Measurements from ENCODE around the gene UBE2G1.

Gene UBE2G1

GRCh38 chr17:4333041-4333440 is 33.4 kb downstream of the UBE2G1 start:
- TF ChIP-seq, protein P1, sequence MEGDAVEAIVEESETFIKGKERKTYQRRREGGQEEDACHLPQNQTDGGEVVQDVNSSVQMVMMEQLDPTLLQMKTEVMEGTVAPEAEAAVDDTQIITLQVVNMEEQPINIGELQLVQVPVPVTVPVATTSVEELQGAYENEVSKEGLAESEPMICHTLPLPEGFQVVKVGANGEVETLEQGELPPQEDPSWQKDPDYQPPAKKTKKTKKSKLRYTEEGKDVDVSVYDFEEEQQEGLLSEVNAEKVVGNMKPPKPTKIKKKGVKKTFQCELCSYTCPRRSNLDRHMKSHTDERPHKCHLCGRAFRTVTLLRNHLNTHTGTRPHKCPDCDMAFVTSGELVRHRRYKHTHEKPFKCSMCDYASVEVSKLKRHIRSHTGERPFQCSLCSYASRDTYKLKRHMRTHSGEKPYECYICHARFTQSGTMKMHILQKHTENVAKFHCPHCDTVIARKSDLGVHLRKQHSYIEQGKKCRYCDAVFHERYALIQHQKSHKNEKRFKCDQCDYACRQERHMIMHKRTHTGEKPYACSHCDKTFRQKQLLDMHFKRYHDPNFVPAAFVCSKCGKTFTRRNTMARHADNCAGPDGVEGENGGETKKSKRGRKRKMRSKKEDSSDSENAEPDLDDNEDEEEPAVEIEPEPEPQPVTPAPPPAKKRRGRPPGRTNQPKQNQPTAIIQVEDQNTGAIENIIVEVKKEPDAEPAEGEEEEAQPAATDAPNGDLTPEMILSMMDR (IDR thresholded peaks at IDR 0.05), result no peak
- Histone ChIP-seq H3K27ac (no peak overlapping the region), H3K36me3 (no peaks in the 10 kb centered on the region), H3K9me3 (no peaks in the 10 kb centered on the region), H3K27me3 (no peaks in the 10 kb centered on the region), H3K4me3 (ENCODE audit: low read depth in 1 of 2, low read length in 1 of 2) (no peak overlapping the region), H3K4me1 (ENCODE audit: control insufficient read depth in 1 of 2, insufficient read depth in 1 of 2, low read depth in 1 of 2, low read length in 1 of 2) (no peaks in the 10 kb centered on the region)

DNA sequence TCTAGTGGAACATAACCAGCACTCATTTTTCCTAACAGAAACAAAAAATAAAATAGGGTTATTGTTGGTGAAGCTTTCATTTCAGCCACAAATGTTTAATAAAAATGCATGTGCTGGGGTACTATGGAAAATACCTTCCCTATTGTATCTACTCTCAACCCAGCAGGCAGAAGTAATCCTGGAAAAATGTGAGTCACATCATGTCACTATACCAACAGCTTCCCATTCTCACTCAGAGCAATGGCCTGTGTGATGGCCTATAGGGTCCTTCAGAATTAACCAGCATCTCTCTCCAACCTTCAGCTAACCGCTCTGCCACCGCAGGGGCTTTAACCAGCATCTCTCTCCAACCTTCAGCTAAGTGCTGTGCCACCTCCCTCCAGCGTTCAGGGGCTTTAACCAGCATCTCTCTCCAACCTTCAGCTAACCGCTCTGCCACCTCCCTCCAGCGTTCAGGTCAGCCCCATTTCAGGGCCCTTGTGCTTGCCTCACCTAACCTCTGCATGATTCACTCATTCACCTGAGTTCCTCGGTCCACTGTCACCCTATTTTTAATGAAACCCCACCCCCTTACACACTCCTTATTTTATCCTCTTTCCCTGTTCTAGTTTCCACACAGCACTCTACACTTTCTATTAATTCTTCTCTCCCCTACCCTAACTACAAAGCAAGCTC is 34.0 kb downstream of the UBE2G1 start:
- no peaks in the 10 kb centered on the region for H3K36me3 ChIP-seq
- no peaks in the 10 kb centered on the region for H3K4me1 ChIP-seq (ENCODE audit: control insufficient read depth in 1 of 2, insufficient read depth in 1 of 2, low read depth in 1 of 2, low read length in 1 of 2)
- no peaks in the 10 kb centered on the region for H3K27me3 ChIP-seq
- no peak overlapping the region for H3K4me3 ChIP-seq (ENCODE audit: low read depth in 1 of 2, low read length in 1 of 2)
- H3K27ac ChIP-seq, result no peak overlapping the region
- TF ChIP-seq, protein P1 (IDR thresholded peaks at IDR 0.05), result no peak
- no peaks in the 10 kb centered on the region for H3K9me3 ChIP-seq

DNA sequence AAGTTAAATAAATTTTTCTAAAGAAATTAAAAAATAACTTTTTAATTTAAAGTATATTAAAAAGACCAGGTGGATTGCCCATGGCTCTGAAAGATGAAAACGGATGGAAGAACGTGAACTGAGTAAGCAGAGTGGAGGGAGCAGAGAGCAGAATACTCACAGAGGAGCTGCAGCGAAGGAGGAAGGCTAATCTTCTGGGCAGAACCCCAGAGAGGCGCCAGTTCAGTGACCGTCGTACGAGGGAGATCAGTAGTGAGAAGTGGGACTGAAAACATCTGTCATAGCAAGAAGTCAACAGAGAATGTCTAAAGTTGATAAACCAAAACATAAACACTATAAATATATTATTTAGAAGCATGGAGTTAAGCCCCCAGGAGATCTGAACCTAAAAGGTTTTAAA is 34.9 kb downstream of the UBE2G1 start:
- no peaks in the 10 kb centered on the region for H3K9me3 ChIP-seq

GRCh38 chr17:4329838-4330237 is 36.6 kb downstream of the UBE2G1 start:
- TF ChIP-seq, protein P1 (IDR thresholded peaks at IDR 0.05), result no peak
- Histone ChIP-seq H3K36me3 (no peaks in the 10 kb centered on the region), H3K9me3 (no peaks in the 10 kb centered on the region), H3K4me1 (ENCODE audit: control insufficient read depth in 1 of 2, insufficient read depth in 1 of 2, low read depth in 1 of 2, low read length in 1 of 2) (no peaks in the 10 kb centered on the region), H3K27me3 (no peaks in the 10 kb centered on the region), H3K4me3 (ENCODE audit: low read depth in 1 of 2, low read length in 1 of 2) (no peak overlapping the region), H3K27ac (no peak overlapping the region)

More for the DNA sequence above, 34.9 kb downstream of the UBE2G1 start:
- no peak overlapping the region for H3K4me3 ChIP-seq (ENCODE audit: low read depth in 1 of 2, low read length in 1 of 2)
- H3K4me1 ChIP-seq (ENCODE audit: control insufficient read depth in 1 of 2, insufficient read depth in 1 of 2, low read depth in 1 of 2, low read length in 1 of 2), result no peaks in the 10 kb centered on the region
- no peaks in the 10 kb centered on the region for H3K36me3 ChIP-seq
- H3K27me3 ChIP-seq, result no peaks in the 10 kb centered on the region
- no peak overlapping the region for H3K27ac ChIP-seq
- TF ChIP-seq, protein P1 (IDR thresholded peaks at IDR 0.05), result no peak

DNA sequence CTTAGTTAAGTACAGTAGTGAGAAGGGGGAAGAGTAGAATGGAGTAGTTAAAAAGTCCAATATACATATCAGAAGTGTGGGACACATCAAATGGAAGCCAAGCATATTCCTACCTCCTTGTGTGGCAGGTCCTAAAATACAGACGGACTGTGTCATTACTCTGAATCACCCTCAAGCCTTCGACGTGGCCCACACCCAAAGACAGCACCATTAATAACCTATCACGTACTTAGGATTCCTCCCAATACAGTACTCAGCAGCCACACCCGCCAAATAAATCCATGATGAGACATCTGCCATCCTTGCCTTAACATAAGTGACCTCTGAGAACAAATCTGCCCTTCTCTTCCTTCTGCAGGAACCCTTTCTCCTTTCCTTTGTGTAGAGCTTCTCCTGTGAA is 38.9 kb downstream of the UBE2G1 start:
- no peaks in the 10 kb centered on the region for H3K4me1 ChIP-seq (ENCODE audit: control insufficient read depth in 1 of 2, insufficient read depth in 1 of 2, low read depth in 1 of 2, low read length in 1 of 2)
- no peaks in the 10 kb centered on the region for H3K9me3 ChIP-seq
- TF ChIP-seq, protein P1 (IDR thresholded peaks at IDR 0.05), result no peak
- no peaks in the 10 kb centered on the region for H3K27me3 ChIP-seq
- no peak overlapping the region for H3K4me3 ChIP-seq (ENCODE audit: low read depth in 1 of 2, low read length in 1 of 2)
- no peak overlapping the region for H3K27ac ChIP-seq
- no peaks in the 10 kb centered on the region for H3K36me3 ChIP-seq
